Stimulated activated naive CD4-positive, alpha-beta T cell (primary cell): ENCODE measurements around the gene MATCAP1.
A peak's percentile ranks its signal among the peaks of the same experiment; 100 is the strongest.

Source experiments
- DNase-seq, 6 experiments: peaks; one replicate each; lab custom pipeline; 2025; lab: John Stamatoyannopoulos, UW

MATCAP1 gene

GRCh38 chr16:67207249-67208091 is 23.7 kb upstream of the MATCAP1 start:
- no peak for DNase-seq

DNA sequence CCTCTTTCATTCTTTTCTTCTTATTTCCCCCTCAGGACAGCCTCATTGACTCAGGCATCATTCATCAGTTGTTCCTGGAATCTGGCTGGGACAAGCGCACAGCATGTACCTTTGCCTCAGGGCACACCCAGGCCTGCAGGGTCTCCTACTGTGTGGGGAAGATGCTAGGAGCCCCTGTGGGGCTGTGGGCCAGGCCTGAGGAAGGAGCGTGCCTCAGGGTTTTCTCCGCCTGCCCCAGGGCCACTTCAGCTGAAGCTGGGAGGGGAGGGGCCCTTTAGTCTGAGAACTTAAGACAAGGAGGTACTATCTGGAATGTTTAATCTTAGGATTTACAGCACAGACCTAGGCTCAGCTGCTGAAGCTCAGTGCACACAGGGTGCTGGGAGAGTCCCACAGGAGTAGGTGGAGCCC is 23.1 kb upstream of the MATCAP1 start:
- no peak for DNase-seq

DNA sequence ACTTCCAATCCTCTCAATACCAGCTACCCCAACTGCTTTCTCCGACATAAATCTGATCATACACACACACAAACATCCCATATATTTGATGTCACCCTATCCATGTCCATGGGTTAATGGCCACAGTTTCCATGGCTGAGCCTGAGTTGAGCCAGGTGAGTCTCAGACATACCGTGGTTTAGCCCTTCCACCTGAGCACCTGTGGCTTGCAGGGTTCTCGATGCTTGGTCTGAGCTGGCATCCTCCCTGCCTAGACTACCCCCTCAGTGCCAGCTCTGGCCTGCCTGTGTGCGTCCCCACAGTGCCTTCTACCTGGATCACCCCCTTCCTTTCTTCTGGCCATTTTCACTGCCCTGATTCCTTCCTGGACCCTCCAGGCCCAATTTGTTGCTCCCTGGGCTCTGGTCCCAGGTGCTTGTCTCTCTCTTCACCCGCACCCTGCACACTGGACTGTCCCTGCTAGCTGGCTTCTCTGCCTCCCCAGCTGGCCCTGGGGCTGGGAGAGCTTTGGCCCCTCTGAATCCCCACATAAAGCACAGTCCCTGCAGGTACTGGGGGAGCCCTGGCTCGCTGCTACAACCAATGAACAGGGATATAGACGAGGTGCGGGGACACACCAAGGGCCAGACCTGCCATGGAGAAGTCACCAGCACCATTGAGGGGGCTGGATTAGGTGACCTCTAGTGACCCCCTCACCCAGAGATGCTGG is 22.5 kb upstream of the MATCAP1 start:
- no peak for DNase-seq

DNA sequence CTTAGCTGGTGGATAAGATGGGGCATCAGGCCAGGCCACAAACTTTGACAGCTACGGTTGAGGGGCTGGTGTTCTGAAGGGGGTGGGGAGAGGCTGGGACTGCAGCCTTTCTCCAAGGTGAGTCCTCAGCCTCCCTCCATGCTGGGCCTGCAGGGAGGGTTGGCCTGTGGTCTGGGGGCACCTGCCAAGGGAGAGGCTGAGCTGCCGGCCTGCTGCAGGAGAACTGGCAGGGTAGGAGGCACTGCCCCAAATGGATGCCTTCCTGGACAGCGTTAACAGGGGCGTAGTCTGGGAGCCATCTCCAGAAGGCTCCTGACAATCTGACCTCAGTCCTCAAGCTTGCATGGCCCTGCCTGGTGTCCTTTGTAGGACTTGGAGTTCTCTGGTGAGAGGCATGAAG is 20.3 kb upstream of the MATCAP1 start:
- no peak for DNase-seq

- DNase-seq, result no peak
Observed at GRCh38 chr16:67202956-67203493, 19.3 kb upstream of the MATCAP1 start.

DNA sequence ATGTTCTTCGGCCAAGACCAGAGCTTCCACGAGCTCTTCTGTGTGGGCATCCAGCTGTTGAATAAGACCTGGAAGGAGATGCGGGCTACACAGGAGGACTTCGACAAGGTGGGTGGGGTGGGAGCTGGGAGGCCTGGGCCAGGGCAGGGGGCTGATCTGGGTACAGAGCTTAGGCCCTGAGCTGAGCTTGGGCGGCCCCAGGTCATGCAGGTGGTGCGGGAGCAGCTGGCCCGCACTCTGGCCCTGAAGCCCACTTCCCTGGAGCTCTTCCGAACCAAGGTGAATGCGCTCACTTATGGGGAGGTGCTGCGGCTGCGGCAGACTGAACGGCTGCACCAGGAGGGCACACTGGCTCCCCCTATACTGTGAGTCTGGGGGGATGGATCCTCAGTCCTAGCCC is 18.7 kb upstream of the MATCAP1 start:
- no peak for DNase-seq

DNA sequence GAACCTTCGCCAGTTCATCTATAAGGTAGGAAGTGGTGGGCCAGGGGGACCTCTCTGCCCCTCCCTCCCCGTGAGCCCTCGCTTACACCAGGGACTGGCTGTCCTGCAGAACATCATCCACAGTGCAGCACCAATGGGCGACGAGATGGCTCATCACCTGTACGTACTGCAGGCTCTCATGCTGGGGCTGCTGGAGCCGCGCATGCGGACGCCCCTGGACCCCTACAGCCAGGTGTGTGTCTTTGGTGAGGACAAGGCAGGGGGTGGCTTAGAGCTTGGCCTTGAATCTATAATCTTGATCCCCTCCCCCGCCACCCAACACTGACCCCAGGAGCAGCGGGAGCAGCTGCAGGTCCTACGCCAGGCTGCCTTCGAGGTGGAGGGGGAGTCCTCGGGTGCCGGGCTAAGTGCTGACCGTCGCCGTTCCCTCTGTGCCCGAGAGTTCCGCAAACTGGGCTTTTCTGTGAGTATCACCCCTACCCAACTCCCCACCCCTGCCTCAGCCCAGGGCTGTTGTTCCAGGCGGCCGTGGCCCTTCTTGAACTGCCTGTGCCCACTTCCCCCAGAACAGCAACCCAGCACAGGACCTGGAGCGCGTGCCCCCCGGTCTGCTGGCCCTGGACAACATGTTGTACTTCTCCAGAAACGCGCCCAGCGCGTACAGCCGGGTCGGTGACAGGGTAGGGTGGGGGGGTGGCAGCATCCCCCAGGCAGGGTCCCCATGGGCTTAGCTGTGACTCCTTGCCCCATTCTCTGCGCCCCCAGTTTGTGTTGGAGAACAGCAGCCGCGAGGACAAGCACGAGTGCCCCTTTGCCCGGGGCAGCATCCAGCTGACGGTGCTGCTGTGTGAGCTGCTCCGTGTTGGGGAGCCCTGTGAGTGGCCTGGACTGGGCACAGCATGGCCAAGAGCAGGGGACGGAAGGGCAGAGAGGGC is 17.9 kb upstream of the MATCAP1 start:
- DNase-seq, result no peak

DNA sequence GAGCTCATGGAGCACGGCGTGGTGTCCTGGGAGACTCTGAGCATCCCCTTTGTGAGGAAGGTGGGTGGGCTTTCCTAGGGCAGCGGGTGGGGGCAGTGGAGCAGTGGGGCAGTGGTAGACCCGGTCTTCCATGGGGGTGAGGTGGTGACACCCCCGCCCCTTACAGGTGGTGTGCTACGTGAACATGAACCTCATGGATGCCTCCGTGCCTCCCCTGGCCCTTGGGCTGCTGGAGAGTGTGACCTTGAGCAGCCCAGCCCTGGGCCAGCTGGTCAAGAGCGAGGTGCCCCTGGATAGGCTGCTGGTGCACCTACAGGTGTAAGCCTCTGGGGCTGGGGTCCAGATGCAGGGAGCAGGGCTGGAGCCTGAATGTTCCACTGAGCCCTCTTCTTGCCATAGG is 16.7 kb upstream of the MATCAP1 start:
- no peak for DNase-seq

DNA sequence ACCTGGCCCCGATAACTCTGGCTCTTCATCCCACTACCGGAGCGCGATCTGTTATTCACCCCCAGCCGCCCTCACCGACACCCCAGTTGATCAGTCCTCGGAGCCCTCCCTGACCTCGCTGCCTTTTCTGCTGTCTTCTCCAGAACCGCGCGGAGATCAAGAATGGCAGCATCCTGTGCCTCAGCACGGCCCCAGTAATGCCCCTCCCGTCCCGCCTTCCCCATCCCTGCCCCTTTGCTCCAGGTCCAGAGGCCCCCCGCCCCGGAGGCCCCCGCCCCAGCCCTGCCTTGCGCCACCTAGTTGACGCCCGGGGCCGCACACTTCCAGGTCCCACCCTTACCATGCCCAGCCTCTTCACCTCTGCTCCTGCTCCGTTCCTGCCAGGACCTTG is 16.0 kb upstream of the MATCAP1 start:
- no peak for DNase-seq

DNA sequence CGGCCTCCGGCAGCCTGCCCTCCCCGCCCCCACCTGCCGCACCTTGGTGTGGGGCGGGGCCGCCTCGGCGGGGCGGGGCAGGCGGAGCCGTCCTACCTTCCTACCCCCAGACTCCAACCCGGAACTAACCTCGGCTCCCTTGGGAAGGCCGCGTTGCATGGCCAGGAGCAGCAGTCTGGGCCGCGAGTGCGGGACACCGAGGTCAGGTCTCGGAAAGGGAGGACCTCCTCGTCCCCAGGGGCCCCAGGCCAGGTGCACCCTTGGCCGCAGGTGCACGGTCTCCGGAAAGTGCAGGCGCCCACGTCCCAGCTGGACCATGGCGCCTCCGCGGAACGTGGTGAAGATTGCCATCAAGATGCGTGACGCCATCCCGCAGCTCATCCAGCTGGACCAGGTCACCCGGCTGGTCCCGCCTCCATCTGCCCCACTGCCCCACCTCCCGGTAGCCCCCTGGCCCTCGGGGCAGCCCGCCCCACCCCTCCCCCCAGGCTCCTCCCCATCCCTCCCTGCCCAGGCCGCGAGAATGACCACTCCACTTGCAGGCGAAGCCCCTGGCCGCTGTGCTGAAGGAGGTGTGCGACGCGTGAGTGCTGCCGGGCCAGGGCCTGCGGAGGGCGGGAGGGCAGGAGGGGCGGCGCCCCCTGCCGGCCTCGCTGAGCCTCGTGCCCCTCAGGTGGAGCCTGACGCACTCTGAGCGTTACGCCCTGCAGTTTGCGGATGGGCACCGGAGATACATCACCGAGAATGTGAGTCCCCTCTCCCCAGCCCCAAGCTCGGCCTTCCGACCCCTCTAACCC is 15.4 kb upstream of the MATCAP1 start, which contains the start of gene ELMO3:
ELMO3 (plus strand) TSS at position 121 of the 797 bp plus-strand sequence; CDS start at position 317, 196 bp downstream.
- no peak for DNase-seq

DNA sequence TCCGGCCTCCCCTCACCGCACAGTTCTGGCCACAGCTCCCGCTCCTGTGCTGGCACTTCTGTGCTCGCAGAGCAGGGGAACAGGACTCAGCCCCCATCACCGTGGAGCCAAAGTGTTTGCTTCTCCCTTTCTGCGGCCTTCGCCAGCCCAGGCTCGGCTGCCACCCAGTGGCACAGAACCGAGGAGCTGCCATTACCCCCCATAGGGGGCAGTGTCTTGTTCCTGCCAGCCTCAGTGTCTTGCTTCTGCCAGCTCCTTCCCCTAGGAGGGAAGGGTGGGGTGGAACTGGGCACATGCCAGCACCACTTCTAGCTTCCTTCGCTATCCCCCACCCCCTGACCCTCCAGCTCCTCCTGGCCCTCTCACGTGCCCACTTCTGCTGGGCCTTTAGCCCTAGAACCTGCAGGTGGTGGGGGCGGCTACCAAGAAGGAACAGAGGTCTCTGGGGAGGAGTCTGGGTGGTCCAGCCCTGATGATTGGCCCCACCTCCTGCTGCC is 14.5 kb upstream of the MATCAP1 start:
- peak in 1 of 6 experiments; percentile 13 for DNase-seq

- no peak for DNase-seq
Observed at GRCh38 chr16:67197704-67198103, 13.9 kb upstream of the MATCAP1 start.

DNA sequence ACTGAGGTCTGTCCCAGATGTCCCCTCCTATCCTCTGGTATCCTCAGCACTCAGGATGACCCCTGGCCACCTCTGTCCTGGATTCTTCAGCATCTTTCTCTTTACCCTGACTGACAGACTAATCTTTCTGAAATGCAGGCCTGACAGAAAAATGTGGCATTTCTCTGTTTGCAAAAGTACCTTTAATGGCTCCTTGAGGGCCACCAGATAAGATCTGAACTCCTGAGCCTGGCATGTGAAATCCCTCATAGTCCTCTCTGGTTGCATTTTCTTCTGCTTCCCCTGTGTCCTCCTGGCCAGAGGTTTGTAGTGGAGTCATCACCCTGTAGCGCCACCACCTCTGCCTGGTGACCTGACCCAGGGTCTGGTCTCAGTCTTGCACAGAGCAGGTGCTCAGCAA is 13.1 kb upstream of the MATCAP1 start:
- no peak for DNase-seq

GRCh38 chr16:67195676-67196075 is 11.9 kb upstream of the MATCAP1 start:
- DNase-seq, result no peak

DNA sequence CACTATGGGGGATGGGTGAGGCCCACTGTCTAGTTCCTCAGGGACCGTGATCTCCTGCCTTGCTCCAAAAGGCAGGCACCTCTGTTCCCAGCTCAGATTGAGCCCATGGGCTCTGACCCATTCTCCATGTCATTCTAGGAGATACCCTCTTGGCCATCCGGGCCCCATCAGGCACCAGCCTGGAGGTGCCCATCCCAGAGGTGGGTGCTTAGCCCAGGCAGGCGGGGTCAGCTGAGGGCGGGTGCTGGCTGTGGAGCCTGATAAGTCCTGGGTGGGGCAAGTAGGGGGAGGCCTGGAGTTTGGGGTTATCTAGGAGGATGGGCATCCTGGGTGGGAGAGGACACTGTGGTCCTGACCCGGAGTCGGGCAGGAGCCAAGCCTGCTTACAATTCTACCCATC is 10.5 kb upstream of the MATCAP1 start:
- no peak for DNase-seq

DNA sequence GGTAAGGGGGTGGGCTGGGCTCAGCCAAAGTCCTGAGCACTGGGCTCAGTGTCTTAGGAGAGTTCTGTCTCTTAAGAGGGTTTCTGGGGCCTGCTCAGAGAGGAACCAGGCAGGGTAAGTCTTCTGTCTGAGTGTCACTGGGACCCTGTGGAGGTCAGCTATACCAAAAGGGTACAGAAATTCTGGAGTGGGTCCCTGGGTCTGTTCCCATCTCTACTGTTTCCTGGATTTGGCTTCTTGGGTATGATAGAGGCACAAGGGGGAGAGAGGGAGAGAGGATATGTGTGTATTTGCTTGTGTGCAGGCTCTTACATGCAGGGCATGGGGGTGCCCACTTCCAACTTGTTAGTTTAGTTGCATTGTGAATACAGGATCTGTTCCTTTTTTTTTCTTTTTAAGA is 9.8 kb upstream of the MATCAP1 start:
- DNase-seq, result no peak

DNA sequence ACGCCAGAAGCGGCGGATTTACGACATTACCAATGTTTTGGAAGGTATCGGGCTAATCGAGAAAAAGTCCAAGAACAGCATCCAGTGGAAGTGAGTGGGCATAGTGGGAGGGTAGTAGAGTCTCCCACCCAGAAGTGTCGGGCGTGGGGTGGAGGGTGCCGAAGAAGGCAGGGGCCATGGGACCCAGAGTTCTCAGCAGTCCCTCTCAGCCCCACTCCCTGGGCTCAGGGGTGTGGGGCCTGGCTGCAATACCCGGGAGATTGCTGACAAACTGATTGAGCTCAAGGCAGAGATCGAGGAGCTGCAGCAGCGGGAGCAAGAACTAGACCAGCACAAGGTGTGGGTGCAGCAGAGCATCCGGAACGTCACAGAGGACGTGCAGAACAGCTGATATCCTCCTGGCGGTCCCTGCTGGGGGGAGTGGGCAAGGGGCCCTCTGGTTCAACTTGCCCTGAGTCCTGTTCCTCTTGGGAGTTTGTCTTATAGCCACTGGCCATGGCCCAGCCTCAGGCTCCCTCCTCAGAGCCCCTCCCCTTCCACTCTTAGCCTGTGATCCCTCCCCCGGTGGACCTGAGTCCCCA is 9.1 kb upstream of the MATCAP1 start:
- no peak for DNase-seq

DNA sequence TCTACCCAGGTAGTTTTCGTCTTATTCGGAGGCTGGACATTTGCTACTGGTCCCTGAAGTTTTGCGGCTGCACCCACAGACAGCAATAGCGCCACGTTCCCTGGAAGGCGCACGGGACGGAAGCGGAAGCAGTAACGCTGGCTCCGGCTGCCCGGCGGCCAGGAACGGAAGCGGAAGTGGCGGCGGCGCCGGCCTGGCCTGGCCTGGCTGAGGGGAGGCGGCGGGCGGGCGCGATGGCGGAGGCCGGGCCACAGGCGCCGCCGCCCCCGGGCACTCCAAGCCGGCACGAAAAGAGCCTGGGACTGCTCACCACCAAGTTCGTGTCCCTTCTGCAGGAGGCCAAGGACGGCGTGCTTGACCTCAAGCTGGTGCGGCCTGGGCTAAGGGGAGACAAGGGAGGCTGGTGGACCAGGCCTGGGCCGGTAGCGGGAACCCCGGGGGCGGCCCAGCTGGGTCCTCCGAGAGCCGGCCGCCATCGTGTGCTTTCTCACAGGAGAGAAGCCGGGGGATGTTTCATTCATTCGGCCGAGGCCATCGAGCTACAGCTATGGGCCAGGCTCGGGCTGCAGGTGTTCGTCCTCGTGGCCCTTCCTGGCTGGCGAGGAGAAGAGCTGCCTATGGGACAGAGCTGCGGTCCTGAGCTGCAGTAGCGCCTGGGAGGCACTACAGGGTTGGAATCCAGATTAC is 8.4 kb upstream of the MATCAP1 start, which contains the start of gene E2F4:
E2F4 (plus strand) TSS at position 161 of the 687 bp plus-strand sequence; CDS start at position 234, 73 bp downstream.
- DNase-seq, result peak; percentile 71 to 79 (median 75)

GRCh38 chr16:67191411-67191994 is 7.7 kb upstream of the MATCAP1 start:
- DNase-seq, result no peak
